WTC11 (cell line): ENCODE results near the gene PLK1. TPM values are rescaled to one million over a fixed set of nuclear protein-coding genes. Genes with fewer than 3 reads are reported as not detected.
A peak's percentile ranks its signal among the peaks of the same experiment; 100 is the strongest.

Source experiments
- ARID4B ChIP-seq: sonication (generic); formaldehyde crosslinking; IDR thresholded peaks from 2 replicates; pipeline ENCODE4 v1.8.0; 2023; ENCODE audit warnings: missing genetic modification reagents, mild to moderate bottlenecking, borderline replicate concordance
- ATF2 ChIP-seq: sonication (generic); formaldehyde crosslinking; IDR thresholded peaks from 2 replicates; pipeline ENCODE4 v1.8.1; 2022; ENCODE audit warnings: low read depth, missing genetic modification reagents, borderline replicate concordance
- ATF3 ChIP-seq: sonication (generic); formaldehyde crosslinking; conservative IDR thresholded peaks from 2 replicates; pipeline ENCODE4 v1.8.1; 2022; ENCODE audit warnings: mild to moderate bottlenecking, missing genetic modification reagents
- ATF6 ChIP-seq: sonication (generic); formaldehyde crosslinking; IDR thresholded peaks from 2 replicates; pipeline ENCODE4 v1.8.1; 2023; ENCODE audit warnings: mild to moderate bottlenecking, missing genetic modification reagents
- CREB1 ChIP-seq: sonication (generic); formaldehyde crosslinking; IDR thresholded peaks from 2 replicates; pipeline ENCODE4 v1.8.0; 2023; ENCODE audit warnings: mild to moderate bottlenecking, missing genetic modification reagents
- CREM ChIP-seq: sonication (generic); formaldehyde crosslinking; IDR thresholded peaks from 2 replicates; pipeline ENCODE4 v1.8.1; 2022; ENCODE audit warnings: mild to moderate bottlenecking, missing genetic modification reagents, moderate library complexity
- E2F4 ChIP-seq: sonication (generic); formaldehyde crosslinking; IDR thresholded peaks from 2 replicates; pipeline ENCODE4 v1.8.1; 2022; ENCODE audit warnings: low read depth, mild to moderate bottlenecking, moderate library complexity, missing genetic modification reagents, borderline replicate concordance
- ELF4 ChIP-seq: sonication (generic); formaldehyde crosslinking; IDR thresholded peaks from 2 replicates; pipeline ENCODE4 v1.8.1; 2022; ENCODE audit warnings: low read depth, mild to moderate bottlenecking, moderate library complexity, missing genetic modification reagents
- ERG ChIP-seq: fragments of 250-450 bp; sonication (Bioruptor Pico); IDR thresholded peaks from 2 replicates; pipeline ENCODE4 v1.8.0; 2021; ENCODE audit warnings: mild to moderate bottlenecking
- ESRRA ChIP-seq: sonication (generic); formaldehyde crosslinking; IDR thresholded peaks from 2 replicates; pipeline ENCODE4 v1.8.1; 2022; ENCODE audit warnings: mild to moderate bottlenecking, missing genetic modification reagents, borderline replicate concordance
- FOXJ3 ChIP-seq: sonication (generic); formaldehyde crosslinking; IDR thresholded peaks from 2 replicates; pipeline ENCODE4 v1.9.0; 2021; ENCODE audit warnings: missing genetic modification reagents, mild to moderate bottlenecking, borderline replicate concordance
- FOXP1 ChIP-seq: sonication (generic); formaldehyde crosslinking; IDR thresholded peaks from 2 replicates; pipeline ENCODE4 v1.8.0; 2022; ENCODE audit warnings: missing genetic modification reagents, mild to moderate bottlenecking, moderate library complexity, borderline replicate concordance
- GABPB1 ChIP-seq: sonication (generic); formaldehyde crosslinking; IDR thresholded peaks from 2 replicates; pipeline ENCODE4 v1.8.1; 2023; ENCODE audit warnings: mild to moderate bottlenecking, missing genetic modification reagents
- GRHL2 ChIP-seq: fragments of 250-450 bp; sonication (Bioruptor Pico); IDR thresholded peaks from 2 replicates; pipeline ENCODE4 v1.8.0; 2022; ENCODE audit warnings: mild to moderate bottlenecking, moderate library complexity; ENCODE audit not compliant: insufficient replicate concordance, severe bottlenecking
- NFATC4 ChIP-seq: fragments of 250-450 bp; sonication (Bioruptor Pico); IDR thresholded peaks from 2 replicates; pipeline ENCODE4 v1.9.0; 2021; ENCODE audit warnings: mild to moderate bottlenecking
- NR2C2 ChIP-seq: sonication (generic); formaldehyde crosslinking; IDR thresholded peaks from 2 replicates; pipeline ENCODE4 v1.8.0; 2022; ENCODE audit warnings: mild to moderate bottlenecking, missing genetic modification reagents
- OVOL2 ChIP-seq: fragments of 250-450 bp; sonication (Bioruptor Pico); IDR thresholded peaks from 2 replicates; pipeline ENCODE4 v1.9.0; 2021; ENCODE audit warnings: mild to moderate bottlenecking, borderline replicate concordance
- PRRX2 ChIP-seq: fragments of 250-450 bp; sonication (Bioruptor Pico); IDR thresholded peaks from 2 replicates; pipeline ENCODE4 v1.8.0; 2021; ENCODE audit warnings: mild to moderate bottlenecking
- USF1 ChIP-seq: sonication (generic); formaldehyde crosslinking; IDR thresholded peaks from 2 replicates; pipeline ENCODE4 v1.8.0; 2022; ENCODE audit warnings: mild to moderate bottlenecking, missing genetic modification reagents
- ZNF219 ChIP-seq: sonication (generic); formaldehyde crosslinking; IDR thresholded peaks from 2 replicates; pipeline ENCODE4 v1.8.0; 2023; ENCODE audit warnings: missing genetic modification reagents, mild to moderate bottlenecking, borderline replicate concordance
- ZNF263 ChIP-seq: sonication (generic); formaldehyde crosslinking; IDR thresholded peaks from 2 replicates; pipeline ENCODE4 v1.8.1; 2022; ENCODE audit warnings: low read depth, mild to moderate bottlenecking, moderate library complexity, missing genetic modification reagents
- ZNF396 ChIP-seq: fragments of 250-450 bp; sonication (Bioruptor Pico); IDR thresholded peaks from 2 replicates; pipeline ENCODE4 v1.8.0; 2021; ENCODE audit warnings: mild to moderate bottlenecking, moderate library complexity, borderline replicate concordance
- ZNF416 ChIP-seq: fragments of 250-450 bp; sonication (Bioruptor Pico); IDR thresholded peaks from 2 replicates; pipeline ENCODE4 v1.9.0; 2021; ENCODE audit warnings: mild to moderate bottlenecking, inconsistent platforms
- ZNF671 ChIP-seq: fragments of 250-450 bp; sonication (Bioruptor Pico); IDR thresholded peaks from 2 replicates; pipeline ENCODE4 v1.8.0; 2021; ENCODE audit warnings: mild to moderate bottlenecking
- ZSCAN18 ChIP-seq: fragments of 250-450 bp; sonication (Bioruptor Pico); IDR thresholded peaks from 2 replicates; pipeline ENCODE4 v2.1.2; 2022; ENCODE audit warnings: mild to moderate bottlenecking, moderate library complexity
- total RNA-seq: library from RNA; stranded (reverse); gene quantifications from 3 replicates; pipeline ENCODE4 v1.2.3, GENCODE V29; 2021

Gene PLK1
- total RNA-seq, 1 experiment from 2014 or later = 167 TPM

- TF ChIP-seq ARID4B (CRISPR knock-in tag) = peak; percentile 87; the same call in 1 of the 2 replicates
- TF ChIP-seq ATF6 = no peak
- TF ChIP-seq USF1 (CRISPR knock-in tag) = peak; percentile 75
- TF ChIP-seq ZNF396 (CRISPR knock-in tag) = no peak
- TF ChIP-seq ZNF671 (CRISPR knock-in tag) = no peak
- TF ChIP-seq NFATC4 (CRISPR knock-in tag) = no peak
- no peak for TF ChIP-seq PRRX2 (CRISPR knock-in tag)
- TF ChIP-seq NR2C2 (CRISPR knock-in tag) = no peak
- no peak for TF ChIP-seq ATF3 (CRISPR knock-in tag)
- no peak; the same call in 1 of the 2 replicates for TF ChIP-seq ERG (CRISPR knock-in tag)
- TF ChIP-seq CREB1 = no peak; the same call in 1 of the 2 replicates
- no peak for TF ChIP-seq GRHL2
- peak; percentile 97 for TF ChIP-seq E2F4 (CRISPR knock-in tag)
- no peak for TF ChIP-seq ZNF416 (CRISPR knock-in tag)
- TF ChIP-seq FOXJ3 (CRISPR knock-in tag) = no peak
- TF ChIP-seq OVOL2 (CRISPR knock-in tag) = no peak
- TF ChIP-seq ZNF263 (CRISPR knock-in tag) = peak; percentile 69; the same call in 1 of the 2 replicates
- peak; percentile 86 for TF ChIP-seq CREM (CRISPR knock-in tag)
- TF ChIP-seq FOXP1 (CRISPR knock-in tag) = peak; percentile 81
- peak; percentile 99 for TF ChIP-seq GABPB1 (CRISPR knock-in tag)
- peak; percentile 83 for TF ChIP-seq ELF4
- no peak for TF ChIP-seq ESRRA
- 0 out of 2 replicates have a peak, but pooled peaks have one; percentile 15 for TF ChIP-seq ZNF219 (CRISPR knock-in tag)
- TF ChIP-seq ZSCAN18 (CRISPR knock-in tag) = no peak
- TF ChIP-seq ATF2 (CRISPR knock-in tag) = no peak
These were observed at the start of gene PLK1 (continued) for GRCh38 chr16:23678430-23679273.
